ENCODE results near the gene RTN4R.

DNA sequence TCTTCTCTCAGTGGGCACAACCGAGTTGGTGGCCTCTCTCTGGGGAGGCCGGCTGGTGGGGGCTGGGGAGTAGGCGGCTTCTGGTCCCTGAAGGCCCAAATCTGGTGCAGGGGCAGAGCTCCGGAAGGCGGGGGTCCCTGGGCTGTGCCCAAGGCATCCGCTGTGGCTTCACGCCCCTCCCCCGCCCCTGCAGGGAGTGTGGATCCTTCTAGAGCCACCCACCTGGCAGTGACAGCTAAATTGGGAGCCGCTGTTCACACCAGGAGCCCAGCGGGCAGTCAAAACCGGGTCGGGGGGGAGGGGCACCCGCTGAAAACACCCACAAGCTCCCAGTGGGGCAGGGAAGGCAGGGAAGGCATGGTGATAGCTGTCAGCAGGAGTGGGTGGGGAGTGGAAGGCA lies 4.6 kb upstream of the RTN4R start:
- TF ChIP-seq, protein P1, sequence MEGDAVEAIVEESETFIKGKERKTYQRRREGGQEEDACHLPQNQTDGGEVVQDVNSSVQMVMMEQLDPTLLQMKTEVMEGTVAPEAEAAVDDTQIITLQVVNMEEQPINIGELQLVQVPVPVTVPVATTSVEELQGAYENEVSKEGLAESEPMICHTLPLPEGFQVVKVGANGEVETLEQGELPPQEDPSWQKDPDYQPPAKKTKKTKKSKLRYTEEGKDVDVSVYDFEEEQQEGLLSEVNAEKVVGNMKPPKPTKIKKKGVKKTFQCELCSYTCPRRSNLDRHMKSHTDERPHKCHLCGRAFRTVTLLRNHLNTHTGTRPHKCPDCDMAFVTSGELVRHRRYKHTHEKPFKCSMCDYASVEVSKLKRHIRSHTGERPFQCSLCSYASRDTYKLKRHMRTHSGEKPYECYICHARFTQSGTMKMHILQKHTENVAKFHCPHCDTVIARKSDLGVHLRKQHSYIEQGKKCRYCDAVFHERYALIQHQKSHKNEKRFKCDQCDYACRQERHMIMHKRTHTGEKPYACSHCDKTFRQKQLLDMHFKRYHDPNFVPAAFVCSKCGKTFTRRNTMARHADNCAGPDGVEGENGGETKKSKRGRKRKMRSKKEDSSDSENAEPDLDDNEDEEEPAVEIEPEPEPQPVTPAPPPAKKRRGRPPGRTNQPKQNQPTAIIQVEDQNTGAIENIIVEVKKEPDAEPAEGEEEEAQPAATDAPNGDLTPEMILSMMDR (IDR thresholded peaks at IDR 0.05): no peak
- no peak for TF ChIP-seq POLR2AphosphoS5 (IDR thresholded peaks at IDR 0.05; ENCODE audit: low read depth, low read length)
- no peak for TF ChIP-seq TCF7L2 (IDR thresholded peaks at IDR 0.05; ENCODE audit: low read depth, low read length)
- no peak for TF ChIP-seq SIN3A (IDR thresholded peaks at IDR 0.05; ENCODE audit: borderline replicate concordance, insufficient read depth, low read depth, low read length)

Measured in Panc1 (cell line).